Retinal pigment epithelial cell (primary cell): ENCODE measurements around the gene CNTN5.

Experiments
- DNase-seq: peaks from one replicate; pipeline ENCODE4 v3.0.0-alpha.2; 2010; ENCODE audit warnings: low read depth
- H3K4me3 ChIP-seq: 2 replicates; pipeline ENCODE4 v1.5.1; 2011; ENCODE audit warnings: mild to moderate bottlenecking, low read length, control low read depth, moderate library complexity
- CTCF ChIP-seq: conservative IDR thresholded peaks from 2 replicates; pipeline ENCODE4 v1.5.1; 2011; ENCODE audit warnings: low read depth, low read length, control low read depth, inconsistent platforms

Gene CNTN5

GRCh38 chr11:99425596-99425995, 404.8 kb downstream of the CNTN5 start:
- no peak for TF ChIP-seq CTCF
- H3K4me3 ChIP-seq: no peak overlapping the region

DNA sequence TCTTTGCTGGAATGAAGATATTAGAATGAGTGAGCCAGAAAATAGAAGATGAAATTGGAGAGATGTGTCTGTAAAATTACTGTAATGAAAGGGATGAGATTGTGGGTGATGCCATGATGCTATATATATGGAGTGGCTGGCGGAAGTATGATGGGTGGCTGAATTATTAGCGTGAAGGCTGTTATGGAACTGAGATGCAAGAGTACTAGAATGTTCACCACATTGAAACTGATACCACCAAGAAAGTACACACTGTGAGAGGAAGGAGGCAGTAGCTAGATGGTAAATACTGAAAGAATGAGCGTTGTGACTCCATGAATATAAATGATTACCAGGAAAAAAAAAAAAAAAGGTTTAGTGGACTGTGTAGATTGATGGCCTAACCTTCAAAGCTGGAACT, 411.9 kb downstream of the CNTN5 start:
- H3K4me3 ChIP-seq: no peak overlapping the region
- DNase-seq: no peak
- no peak for TF ChIP-seq CTCF

More at GRCh38 chr11:99425596-99425995, 404.8 kb downstream of the CNTN5 start:
- no peak for DNase-seq

GRCh38 chr11:99443276-99443675, 422.5 kb downstream of the CNTN5 start:
- no peak overlapping the region for H3K4me3 ChIP-seq
- DNase-seq: no peak
- TF ChIP-seq CTCF: no peak

DNA sequence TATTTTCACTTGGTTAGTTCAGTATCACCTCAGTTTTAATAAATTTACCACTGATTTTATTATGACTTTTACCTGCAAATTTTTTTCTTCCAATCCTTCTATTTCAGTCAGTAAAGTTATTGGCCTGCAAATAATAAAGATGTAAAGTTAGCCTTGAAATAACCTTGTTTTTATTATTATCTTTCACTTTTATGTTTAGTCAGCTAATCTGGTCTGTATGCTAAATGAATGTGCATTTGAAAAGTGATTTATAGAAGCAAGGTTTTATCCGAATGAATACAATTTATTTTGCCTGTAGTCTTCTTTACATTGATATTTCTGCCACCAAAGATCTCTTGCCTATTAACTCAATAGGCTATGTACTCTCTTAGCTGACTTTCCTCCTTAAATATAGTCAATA, 425.7 kb downstream of the CNTN5 start:
- DNase-seq: no peak
- TF ChIP-seq CTCF: no peak
- no peak overlapping the region for H3K4me3 ChIP-seq

- H3K4me3 ChIP-seq: no peak overlapping the region
- no peak for TF ChIP-seq CTCF
- no peak for DNase-seq
Observed at GRCh38 chr11:99449345-99449744, 428.6 kb downstream of the CNTN5 start.

DNA sequence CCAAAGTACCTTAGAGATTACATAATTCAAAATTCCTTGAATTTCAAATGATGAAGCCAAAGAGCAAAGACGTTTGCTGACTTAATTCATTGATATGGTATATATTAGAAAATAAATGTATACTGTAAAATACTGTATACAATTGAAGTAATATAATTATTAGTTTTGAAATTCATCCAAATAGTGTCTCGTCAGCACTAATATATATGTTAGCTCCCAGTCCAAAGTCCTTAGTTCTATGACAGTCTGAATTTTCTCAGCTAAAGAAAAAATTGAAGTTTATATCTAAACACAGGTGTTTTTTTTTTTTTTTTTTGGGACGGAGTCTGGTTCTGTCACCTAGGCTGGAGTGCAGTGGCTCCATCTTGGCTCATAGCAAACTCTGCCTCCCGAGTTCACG, 431.3 kb downstream of the CNTN5 start:
- H3K4me3 ChIP-seq: no peak overlapping the region
- DNase-seq: no peak
- no peak for TF ChIP-seq CTCF

DNA sequence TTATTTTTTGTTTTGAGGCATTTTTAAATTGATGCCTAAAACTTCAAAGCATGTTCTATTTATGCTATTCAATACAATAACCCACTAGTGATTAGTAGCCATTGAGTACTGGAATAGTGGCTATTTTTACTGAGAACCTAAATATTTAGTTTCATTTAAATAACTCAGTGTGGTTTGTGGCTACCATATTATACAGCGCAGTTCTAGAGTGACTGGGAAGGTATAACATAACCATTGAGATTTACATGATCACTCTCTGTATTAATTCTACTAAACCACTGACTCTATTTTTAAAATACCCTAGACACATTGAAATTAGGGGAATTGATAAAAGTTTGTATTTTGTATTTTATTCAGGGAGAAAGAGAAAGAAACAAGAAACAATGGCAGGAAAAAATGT, 441.2 kb downstream of the CNTN5 start:
- no peak for DNase-seq
- TF ChIP-seq CTCF: no peak
- H3K4me3 ChIP-seq: no peak overlapping the region
